NCI-H524 (cell line): ENCODE results near the gene GARNL3.

Experiments used
- DNase-seq, 2 experiments: peaks; one replicate each; lab custom pipeline; 2025; lab: John Stamatoyannopoulos, UW

GARNL3 gene

GRCh38 chr9:127386981-127387380 lies 122.4 kb downstream of the GARNL3 start:
- no peak for DNase-seq

- no peak for DNase-seq
Observed at GRCh38 chr9:127388037-127388855, 123.7 kb downstream of the GARNL3 start.

- DNase-seq = no peak
Observed at GRCh38 chr9:127388856-127389238, 124.3 kb downstream of the GARNL3 start.

GRCh38 chr9:127389381-127390247 lies 125.0 kb downstream of the GARNL3 start:
- DNase-seq = no peak

- no peak for DNase-seq
Observed at GRCh38 chr9:127390248-127390545, 125.6 kb downstream of the GARNL3 start.

GRCh38 chr9:127390563-127390962 lies 126.0 kb downstream of the GARNL3 start:
- DNase-seq = no peak

- no peak for DNase-seq
Observed at GRCh38 chr9:127392166-127392565, 127.6 kb downstream of the GARNL3 start.

GRCh38 chr9:127392976-127393375 lies 128.4 kb downstream of the GARNL3 start:
- no peak for DNase-seq

- DNase-seq = no peak
Observed at GRCh38 chr9:127393645-127394044, 129.1 kb downstream of the GARNL3 start.

GRCh38 chr9:127395497-127396252 lies 131.1 kb downstream of the GARNL3 start:
- DNase-seq = no peak

GRCh38 chr9:127396253-127396807 lies 131.8 kb downstream of the GARNL3 start:
- DNase-seq = no peak

- peak; percentile 100 for DNase-seq
Observed at GRCh38 chr9:127396808-127397645, 132.5 kb downstream of the GARNL3 start, which contains the start of gene SLC2A8. Gene SLC2A8 (plus strand): TSS chr9:127397169. CDS start chr9:127397231, 62 bp downstream.

GRCh38 chr9:127397646-127398274 lies 133.2 kb downstream of the GARNL3 start:
- DNase-seq = peak; percentile 42 to 78

GRCh38 chr9:127398275-127398647 lies 133.7 kb downstream of the GARNL3 start:
- DNase-seq = no peak

GRCh38 chr9:127398715-127399400 lies 134.3 kb downstream of the GARNL3 start:
- DNase-seq = peak in 1 of 2 experiments; percentile 24

- DNase-seq = no peak
Observed at GRCh38 chr9:127399736-127400269, 135.2 kb downstream of the GARNL3 start.

- DNase-seq = no peak
Observed at GRCh38 chr9:127402401-127403090, 138.0 kb downstream of the GARNL3 start.

- DNase-seq = no peak
Observed at GRCh38 chr9:127403507-127404192, 139.1 kb downstream of the GARNL3 start.

GRCh38 chr9:127404631-127405030 lies 140.1 kb downstream of the GARNL3 start:
- no peak for DNase-seq
